Right renal pelvis (tissue), 4 donors: ENCODE measurements around the gene MXD4. TPM values are rescaled to one million over a fixed set of nuclear protein-coding genes. Genes with fewer than 3 reads are reported as not detected.

Source experiments
- DNase-seq, 4 donors: peaks; one replicate each; pipeline ENCODE4 v3.0.0-alpha.2; 2013; ENCODE audit warnings: low read depth in 4 of 4, low spot score in 3 of 4, missing footprints in 1 of 4
- polyA plus RNA-seq, 4 donors: library from polyadenylated mRNA; unstranded; fragments of 120-200 nt; gene quantifications; one replicate each; pipeline ENCODE4 v1.2.1, GENCODE V29; 2013; ENCODE audit not compliant: insufficient read length in 4 of 4

Gene MXD4
- polyA plus RNA-seq, 4 donors = 59.8 to 69.4 (median 62.4) TPM

- DNase-seq = no peak
Measured at GRCh38 chr4:2253160-2254084, 8.5 kb downstream of the MXD4 start.

GRCh38 chr4:2252530-2253091 lies 9.3 kb downstream of the MXD4 start:
- DNase-seq = no peak

- DNase-seq = no peak
Measured at GRCh38 chr4:2251795-2252529, 9.9 kb downstream of the MXD4 start.

GRCh38 chr4:2251073-2251794 lies 10.7 kb downstream of the MXD4 start:
- no peak for DNase-seq

- no peak for DNase-seq
Measured at GRCh38 chr4:2250357-2251072, 11.4 kb downstream of the MXD4 start.

GRCh38 chr4:2249526-2250356 lies 12.2 kb downstream of the MXD4 start:
- DNase-seq = no peak

GRCh38 chr4:2248821-2249261 lies 13.1 kb downstream of the MXD4 start:
- no peak for DNase-seq

GRCh38 chr4:2248044-2248780 lies 13.7 kb downstream of the MXD4 start:
- no peak for DNase-seq

GRCh38 chr4:2247128-2248043 lies 14.5 kb downstream of the MXD4 start:
- no peak for DNase-seq

- no peak for DNase-seq
Measured at GRCh38 chr4:2246384-2247127, 15.4 kb downstream of the MXD4 start.

- DNase-seq = no peak
Measured at GRCh38 chr4:2245787-2246275, 16.1 kb downstream of the MXD4 start.

GRCh38 chr4:2245057-2245786 lies 16.7 kb downstream of the MXD4 start:
- no peak for DNase-seq

- no peak for DNase-seq
Measured at GRCh38 chr4:2243681-2244380, 18.1 kb downstream of the MXD4 start.

GRCh38 chr4:2241410-2242353 lies 20.2 kb downstream of the MXD4 start, which contains the start of the genes HAUS3 and POLN:
Gene HAUS3, minus strand, starts transcription at chr4:2242121. Its CDS starts 1,175 bp downstream, at chr4:2240946.
Gene POLN, minus strand, starts transcription at chr4:2242121. Its CDS starts 12,890 bp downstream, at chr4:2229231.
- DNase-seq = peak; percentile 94 to 98 (median 96)
